Measurements from ENCODE around the gene FBXO28.

GRCh38 chr1:224113005-224113404 is 906 bp upstream of the FBXO28 start:
- TF ChIP-seq EP300 (IDR thresholded peaks at IDR 0.05), result no peak
- TF ChIP-seq, protein P1, sequence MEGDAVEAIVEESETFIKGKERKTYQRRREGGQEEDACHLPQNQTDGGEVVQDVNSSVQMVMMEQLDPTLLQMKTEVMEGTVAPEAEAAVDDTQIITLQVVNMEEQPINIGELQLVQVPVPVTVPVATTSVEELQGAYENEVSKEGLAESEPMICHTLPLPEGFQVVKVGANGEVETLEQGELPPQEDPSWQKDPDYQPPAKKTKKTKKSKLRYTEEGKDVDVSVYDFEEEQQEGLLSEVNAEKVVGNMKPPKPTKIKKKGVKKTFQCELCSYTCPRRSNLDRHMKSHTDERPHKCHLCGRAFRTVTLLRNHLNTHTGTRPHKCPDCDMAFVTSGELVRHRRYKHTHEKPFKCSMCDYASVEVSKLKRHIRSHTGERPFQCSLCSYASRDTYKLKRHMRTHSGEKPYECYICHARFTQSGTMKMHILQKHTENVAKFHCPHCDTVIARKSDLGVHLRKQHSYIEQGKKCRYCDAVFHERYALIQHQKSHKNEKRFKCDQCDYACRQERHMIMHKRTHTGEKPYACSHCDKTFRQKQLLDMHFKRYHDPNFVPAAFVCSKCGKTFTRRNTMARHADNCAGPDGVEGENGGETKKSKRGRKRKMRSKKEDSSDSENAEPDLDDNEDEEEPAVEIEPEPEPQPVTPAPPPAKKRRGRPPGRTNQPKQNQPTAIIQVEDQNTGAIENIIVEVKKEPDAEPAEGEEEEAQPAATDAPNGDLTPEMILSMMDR (IDR thresholded peaks at IDR 0.05), result no peak
